ENCODE data around the gene ZNF532.

Gene ZNF532

GRCh38 chr18:58951986-58952702 is 87.5 kb downstream of the ZNF532 start:
- DNase-seq (ENCODE audit: low read depth in 1 of 2, low spot score in 1 of 2), result no peak
- TF ChIP-seq SPI1 (IDR thresholded peaks at IDR 0.05; ENCODE audit: borderline replicate concordance, low read depth) (no peak), POLR2AphosphoS5 (IDR thresholded peaks at IDR 0.05; ENCODE audit: low read depth) (no peak), GABPA (IDR thresholded peaks at IDR 0.05; ENCODE audit: low read depth) (no peak), REST (IDR thresholded peaks at IDR 0.05; ENCODE audit: insufficient replicate concordance, low read depth) (no peak), CTCF (IDR thresholded peaks at IDR 0.05; ENCODE audit: insufficient read depth, low read length) (no peak)
- peaks cover 11% of the 10 kb centered on the region for H3K27me3 ChIP-seq (ENCODE audit: insufficient read depth, poor library complexity, severe bottlenecking)
- no peak overlapping the region for H3K4me3 ChIP-seq (replicated peaks; ENCODE audit: insufficient read depth, low read length)
- H3K27ac ChIP-seq (replicated peaks), result no peak overlapping the region

- Histone ChIP-seq H3K27me3 (ENCODE audit: insufficient read depth, poor library complexity, severe bottlenecking) (peaks cover 8% of the 10 kb centered on the region), H3K4me3 (replicated peaks; ENCODE audit: insufficient read depth, low read length) (no peak overlapping the region), H3K27ac (replicated peaks) (no peak overlapping the region)
- TF ChIP-seq CTCF (IDR thresholded peaks at IDR 0.05; ENCODE audit: insufficient read depth, low read length) (no peak), REST (IDR thresholded peaks at IDR 0.05; ENCODE audit: insufficient replicate concordance, low read depth) (no peak), GABPA (IDR thresholded peaks at IDR 0.05; ENCODE audit: low read depth) (no peak)
- no peak for DNase-seq (ENCODE audit: low read depth in 1 of 2, low spot score in 1 of 2)
Measured at GRCh38 chr18:58952858-58953257, 88.2 kb downstream of the ZNF532 start.

- H3K27me3 ChIP-seq (ENCODE audit: insufficient read depth, poor library complexity, severe bottlenecking), result peaks cover 6% of the 10 kb centered on the region
- DNase-seq (ENCODE audit: low read depth in 1 of 2, low spot score in 1 of 2), result no peak
- no peak overlapping the region for H3K27ac ChIP-seq (replicated peaks)
- TF ChIP-seq POLR2AphosphoS5 (IDR thresholded peaks at IDR 0.05; ENCODE audit: low read depth), result no peak
- TF ChIP-seq GABPA (IDR thresholded peaks at IDR 0.05; ENCODE audit: low read depth), result no peak
- no peak for TF ChIP-seq SPI1 (IDR thresholded peaks at IDR 0.05; ENCODE audit: borderline replicate concordance, low read depth)
- TF ChIP-seq REST (IDR thresholded peaks at IDR 0.05; ENCODE audit: insufficient replicate concordance, low read depth), result no peak
- no peak for TF ChIP-seq CTCF (IDR thresholded peaks at IDR 0.05; ENCODE audit: insufficient read depth, low read length)
- H3K4me3 ChIP-seq (replicated peaks; ENCODE audit: insufficient read depth, low read length), result no peak overlapping the region
Measured at GRCh38 chr18:58953627-58954026, 89.0 kb downstream of the ZNF532 start.

Data from HL-60 (cell line).